Activated CD8-positive, alpha-beta memory T cell treated with anti-CD3 and anti-CD28 coated beads, Interleukin-2, amount 50 U/mL, for 1 hour (primary cell): ENCODE data around the gene ABHD16B.
"Not testable (repeated sequence)": the region's sequence is repeated elsewhere in the genome, so short reads cannot be mapped to it uniquely, and the experiment has no call there.

Source experiments
- DNase-seq: peaks from one replicate; pipeline ENCODE4 v3.0.0-alpha.2; 2020; ENCODE audit errors: extremely low read depth

The ABHD16B gene

DNA sequence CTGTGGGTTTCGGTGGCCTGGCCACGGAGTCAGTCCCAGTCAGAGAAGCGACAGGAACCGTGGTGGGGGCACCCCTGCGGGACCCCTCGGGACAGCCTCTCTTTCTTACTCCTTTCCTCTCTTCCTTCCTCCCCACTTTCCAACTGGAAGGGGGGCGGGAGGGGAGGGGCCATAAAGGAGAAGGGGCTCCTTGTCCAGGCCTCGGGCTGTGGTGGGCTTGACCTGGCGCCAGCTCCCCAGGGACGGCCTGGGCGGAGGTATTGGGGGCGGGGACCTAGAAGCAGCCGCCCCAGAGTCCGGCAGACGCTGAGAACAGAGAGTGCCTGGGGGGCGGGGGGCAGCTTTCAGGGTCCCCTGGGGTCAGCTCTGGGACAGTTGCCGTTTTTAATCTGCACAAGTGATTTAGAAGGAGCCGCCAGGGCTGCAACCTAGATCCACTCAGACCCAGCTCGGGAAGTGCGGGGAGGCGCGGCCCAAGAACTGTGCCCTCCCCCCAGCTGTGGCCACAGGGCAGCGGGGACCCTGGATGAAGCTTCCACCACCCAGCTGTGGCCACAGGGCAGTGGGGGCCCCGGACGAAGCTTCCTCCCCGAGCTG, 6.4 kb upstream of the ABHD16B start:
- DNase-seq: no peak

DNA sequence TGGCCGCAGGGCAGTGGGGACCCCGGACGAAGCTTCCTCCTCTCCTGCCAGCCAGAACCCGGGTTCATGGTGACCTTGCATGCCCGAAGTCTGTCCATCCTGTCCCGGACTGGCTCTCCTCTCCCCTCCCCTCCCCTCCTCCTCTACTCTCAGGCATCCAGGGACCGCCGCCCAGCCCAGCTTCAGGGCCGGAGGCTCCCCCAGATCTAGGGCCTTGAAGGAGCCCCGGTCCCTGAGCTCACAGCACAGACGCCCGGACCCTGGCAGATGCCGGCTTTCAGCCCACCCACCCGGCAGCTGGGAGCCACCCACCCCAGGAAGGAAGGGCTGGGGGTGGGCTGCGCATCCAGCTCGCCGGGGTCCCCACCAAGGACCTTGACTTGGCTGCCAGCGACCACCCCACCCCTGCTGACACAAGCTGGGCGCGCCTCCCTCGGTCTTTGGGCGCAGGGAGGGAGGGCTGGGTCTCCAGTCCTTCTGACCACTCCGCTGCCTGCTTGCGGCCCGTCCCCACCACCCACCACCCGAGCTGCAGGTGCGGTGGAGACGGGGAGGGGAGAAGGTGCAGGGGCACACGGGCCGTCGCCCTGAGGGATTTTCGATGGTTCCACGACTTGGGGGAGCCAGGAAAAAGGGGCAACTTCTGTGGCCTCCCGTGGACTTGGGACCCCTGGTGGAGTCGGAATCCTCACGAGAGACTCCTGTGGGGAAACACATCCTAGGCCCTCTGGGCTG, 5.8 kb upstream of the ABHD16B start:
- DNase-seq: no peak

DNA sequence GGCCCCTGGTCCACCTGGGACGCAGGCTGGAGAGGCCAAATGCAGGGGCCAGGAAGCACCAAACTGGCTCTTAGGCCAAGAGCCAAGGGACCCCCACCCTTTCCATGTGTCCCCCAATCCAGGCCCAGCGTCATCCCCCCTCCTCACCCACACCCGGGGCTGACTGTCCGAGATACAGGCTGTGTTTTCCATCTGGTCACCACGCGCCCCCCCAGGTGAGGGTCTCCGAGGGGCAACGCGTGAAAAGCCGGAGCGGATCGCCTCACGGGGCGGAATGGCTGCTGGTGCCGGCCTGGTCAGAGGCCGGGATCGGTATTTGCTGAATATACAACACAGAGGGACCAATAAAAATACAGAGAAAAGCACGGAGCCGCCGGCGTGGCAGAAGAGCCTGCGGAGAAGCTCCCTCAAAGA, 5.2 kb upstream of the ABHD16B start:
- no peak for DNase-seq

DNA sequence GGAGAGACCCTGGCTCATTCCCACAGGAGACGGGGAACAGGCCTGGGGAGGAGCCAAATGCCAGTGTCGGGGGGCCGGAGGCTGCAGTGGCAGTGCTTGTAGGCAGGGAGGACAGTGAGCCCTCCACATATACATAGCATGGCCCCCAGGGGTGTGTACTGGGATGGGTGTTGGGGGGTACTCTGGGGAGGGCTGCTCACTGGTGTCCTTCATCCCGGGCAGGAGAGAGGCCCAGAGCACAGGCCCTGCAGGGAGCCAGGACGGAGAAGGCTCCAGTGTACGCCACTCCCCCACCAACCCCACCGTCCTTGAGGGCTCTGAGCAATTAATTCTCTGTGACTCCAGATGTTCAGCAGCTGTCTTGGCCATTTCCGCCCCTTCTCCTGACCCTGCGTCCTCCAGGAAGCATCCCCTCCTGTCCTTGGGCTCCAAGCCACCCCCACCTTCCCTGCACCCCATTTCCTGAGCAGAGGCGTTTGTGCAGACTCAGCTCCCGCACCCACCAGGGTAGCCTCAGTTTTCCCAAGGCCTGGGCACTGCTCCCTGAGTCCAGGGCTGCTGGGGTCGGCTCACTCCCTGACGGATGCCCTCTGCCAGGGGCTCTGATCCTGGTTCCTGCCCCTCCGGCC, 3.4 kb upstream of the ABHD16B start:
- no peak for DNase-seq

DNA sequence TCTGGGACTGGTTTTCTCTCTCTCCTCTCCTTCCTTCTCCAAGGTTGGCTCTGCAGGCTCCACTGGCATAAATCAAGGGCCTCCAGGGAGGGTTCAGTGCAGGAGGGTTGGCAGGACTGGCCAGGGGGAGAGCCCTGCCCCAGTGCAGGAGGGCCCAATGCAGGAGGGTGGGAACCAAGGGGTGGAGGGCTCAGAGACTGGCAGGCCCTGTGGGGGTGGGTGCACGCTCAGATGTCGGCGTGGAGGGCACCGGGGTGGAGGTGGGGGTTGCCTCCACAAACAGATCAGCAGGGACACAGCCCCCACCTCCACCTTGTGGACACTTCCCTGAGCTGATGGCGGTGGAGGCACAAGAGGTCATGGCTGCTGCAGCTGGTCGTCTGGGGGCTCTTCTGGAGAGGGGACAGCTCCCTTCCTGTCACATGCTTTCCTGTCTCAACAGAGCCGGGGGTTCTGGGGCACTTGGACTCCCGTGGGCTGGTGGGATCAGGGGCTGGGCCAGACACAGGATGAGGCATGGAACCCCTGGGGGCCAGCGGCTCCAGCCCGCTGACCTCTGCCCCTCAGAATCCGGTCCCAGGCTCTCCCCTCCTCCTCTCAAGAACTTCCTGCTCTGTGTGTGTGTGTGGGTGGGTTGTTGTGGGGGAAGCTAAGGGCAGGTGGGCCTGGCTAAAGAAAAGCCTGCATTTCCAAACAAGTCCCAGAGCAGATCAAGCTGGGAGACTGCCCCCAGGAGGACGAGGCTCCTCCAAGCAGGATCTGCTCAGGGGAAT, 2.7 kb upstream of the ABHD16B start:
- DNase-seq: no peak

DNA sequence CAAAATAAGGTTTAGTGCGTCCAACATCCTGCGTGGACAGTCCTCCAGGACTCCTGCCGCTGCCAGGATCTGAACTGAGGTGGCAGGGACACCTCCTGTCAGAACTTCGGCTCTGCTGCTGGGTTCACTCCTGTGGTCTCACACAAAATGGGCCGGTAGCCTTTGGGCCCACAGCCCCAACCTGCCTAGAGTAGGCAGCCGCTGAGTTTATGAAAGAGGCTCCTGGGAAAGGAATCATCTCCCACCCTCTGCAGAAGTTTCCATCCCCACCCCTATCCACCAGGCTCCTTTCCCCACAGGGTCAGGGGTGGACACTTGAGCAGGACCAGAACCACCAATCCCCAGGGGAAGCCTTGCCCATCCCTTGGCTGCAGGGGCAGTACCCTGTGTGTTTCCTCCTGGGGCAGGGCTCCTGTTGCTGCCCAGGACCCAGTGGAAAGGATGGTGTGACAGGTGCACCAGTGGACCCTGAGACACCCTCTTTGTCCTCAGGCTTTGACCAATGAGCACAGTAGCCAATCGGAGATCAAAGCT, 2.1 kb upstream of the ABHD16B start:
- DNase-seq: no peak

DNA sequence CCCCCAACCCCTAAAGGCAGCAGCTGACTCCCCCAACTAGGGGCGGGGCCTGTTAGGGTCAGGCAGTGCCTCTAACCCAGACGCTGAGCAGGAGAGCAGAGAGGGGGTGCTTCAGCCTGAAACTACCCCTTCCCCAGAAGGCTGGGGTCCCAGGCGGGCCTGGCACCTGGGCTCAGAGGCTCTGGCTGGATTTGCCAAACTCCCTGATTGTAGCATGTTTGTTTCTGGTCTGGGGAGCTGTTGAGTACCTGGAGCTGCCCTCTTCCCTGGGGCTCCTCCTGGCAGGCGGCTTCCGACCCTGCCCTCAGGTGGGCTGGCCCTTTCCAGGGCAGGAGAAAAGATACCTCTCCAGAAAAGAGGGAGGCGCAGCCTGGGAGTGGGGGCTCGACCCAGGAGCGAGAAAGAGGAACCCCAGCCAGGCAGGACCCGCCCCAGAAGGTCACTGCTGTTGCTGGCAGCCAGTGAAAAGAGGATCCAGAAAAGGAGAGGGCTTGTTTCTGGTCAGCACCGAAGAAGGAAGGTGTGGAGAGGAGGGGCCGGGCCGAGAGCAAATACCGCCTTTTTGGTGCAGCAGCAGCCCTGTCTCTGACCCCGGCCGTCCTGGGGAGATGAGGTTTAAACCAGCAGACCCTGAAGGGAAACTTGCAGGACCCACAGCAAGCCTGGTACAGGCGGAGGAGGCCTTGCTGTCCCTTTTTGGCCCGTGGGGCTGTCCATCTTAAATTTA, 810 bp upstream of the ABHD16B start:
- no peak for DNase-seq

DNA sequence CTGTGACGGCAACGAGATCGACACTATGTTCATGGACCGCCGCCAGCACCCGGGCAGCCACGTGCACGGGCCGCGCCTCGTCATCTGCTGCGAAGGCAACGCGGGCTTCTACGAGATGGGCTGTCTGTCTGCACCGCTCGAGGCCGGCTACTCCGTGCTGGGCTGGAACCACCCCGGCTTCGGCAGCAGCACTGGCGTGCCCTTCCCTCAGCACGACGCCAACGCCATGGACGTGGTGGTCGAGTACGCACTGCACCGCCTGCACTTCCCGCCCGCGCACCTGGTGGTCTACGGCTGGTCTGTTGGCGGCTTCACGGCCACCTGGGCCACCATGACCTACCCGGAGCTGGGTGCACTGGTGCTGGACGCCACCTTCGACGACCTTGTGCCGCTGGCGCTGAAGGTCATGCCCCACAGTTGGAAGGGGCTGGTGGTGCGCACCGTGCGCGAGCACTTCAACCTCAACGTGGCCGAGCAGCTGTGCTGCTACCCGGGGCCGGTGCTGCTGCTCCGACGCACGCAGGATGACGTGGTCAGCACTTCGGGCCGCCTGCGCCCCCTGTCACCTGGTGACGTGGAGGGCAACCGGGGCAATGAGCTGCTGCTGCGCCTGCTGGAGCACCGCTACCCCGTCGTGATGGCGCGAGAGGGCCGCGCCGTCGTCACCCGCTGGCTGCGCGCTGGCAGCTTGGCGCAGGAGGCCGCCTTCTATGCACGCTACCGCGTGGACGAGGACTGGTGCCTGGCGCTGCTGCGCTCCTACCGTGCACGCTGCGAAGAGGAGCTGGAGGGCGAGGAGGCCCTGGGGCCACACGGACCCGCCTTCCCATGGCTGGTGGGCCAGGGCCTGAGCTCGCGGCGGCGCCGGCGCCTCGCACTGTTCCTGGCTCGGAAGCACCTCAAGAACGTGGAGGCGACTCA, 943 bp downstream of the ABHD16B start:
- DNase-seq: no peak

DNA sequence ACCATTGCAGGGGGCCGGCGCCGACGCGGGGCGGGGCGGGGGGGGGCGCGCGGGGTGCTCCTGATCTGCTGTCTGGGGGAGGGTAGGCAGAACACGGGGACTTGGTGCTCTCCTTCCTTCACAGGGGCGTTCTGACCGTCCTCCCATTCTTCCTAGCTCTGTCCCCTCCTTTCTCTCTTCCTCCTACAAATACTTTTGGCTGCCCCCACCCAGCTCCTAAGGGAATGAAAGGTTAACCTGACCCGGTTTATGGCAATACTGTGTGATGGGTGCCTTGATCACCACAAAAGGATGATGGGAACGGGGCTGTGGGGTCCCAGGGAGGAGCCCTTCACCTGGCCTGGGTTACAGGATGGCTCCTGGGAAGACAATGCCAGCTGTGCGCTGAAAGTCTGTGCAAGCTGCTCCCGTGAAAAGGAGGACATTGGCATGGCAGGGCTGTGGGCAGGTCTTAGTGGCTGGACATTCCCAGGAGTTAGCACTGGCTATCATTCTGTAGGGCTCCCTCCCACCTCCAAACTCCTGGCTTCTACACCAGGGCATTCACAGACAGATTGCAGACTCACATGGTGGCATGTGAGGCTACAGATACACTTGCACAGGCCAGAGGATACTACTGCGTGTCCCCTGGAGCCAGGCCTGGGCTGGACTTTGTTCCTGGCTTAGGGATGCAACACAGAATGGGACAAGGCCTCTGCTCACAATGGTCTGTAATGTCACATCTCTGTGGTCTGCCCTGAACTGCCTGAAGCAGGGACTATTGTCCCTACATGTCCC, 1.9 kb downstream of the ABHD16B start:
- no peak for DNase-seq

DNA sequence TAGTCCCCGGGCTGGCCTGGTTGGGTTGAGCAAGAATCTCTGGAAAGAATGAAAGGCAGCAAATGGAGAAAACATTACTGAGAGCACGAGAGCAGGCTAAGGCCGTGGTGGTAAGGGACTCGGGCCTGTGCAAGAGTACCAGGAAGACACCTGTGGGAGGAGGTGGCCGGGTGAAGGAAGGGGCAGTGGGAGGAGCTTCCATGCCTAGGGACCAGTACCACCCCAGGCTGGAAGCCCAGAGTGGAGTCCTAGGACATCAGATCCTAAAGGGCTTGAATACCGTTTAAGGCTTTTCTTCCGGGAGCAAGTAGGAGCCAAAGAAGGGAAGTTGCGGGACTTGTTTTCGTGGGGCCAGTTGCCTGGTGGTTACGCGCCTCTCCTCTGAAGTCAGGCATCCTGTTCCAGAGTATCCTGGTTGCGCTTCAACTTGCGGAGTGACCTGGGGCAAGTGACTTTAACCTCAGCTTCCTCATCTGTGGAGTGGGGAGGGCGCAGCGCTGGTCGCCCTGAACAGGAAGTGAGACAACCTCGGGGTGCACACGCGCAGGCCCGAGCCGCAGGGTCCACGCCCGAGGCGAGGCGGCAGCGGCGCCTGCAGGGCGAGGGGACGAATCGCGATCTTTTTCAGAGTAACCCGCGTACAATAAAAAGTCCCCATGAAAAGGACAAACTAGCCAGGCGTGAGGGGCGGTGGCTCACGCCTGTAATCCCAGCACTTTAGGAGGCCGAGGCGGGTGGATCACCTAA, 2.7 kb downstream of the ABHD16B start:
- peak; percentile 42 for DNase-seq

DNA sequence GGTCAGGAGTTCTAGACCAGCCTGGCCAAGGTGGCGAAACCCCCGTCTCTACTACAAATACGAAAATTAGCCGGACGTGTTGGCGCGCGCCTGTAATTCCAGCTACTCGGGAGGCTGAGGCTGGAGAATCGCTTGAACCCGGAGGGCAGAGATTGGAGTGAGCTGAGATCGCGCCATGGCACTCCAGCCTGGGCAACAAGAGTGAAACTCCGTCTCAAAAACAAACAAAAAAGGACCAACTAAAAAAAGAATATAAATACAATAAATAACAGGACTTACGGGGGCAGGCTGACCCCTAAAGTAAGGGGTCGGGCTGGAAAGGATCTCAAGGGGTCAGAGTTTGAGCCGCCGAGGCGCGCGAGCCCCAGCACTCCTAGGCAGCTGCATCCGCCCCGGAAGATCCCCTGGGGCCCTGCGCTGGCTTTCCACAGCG, 3.3 kb downstream of the ABHD16B start:
- DNase-seq: no peak

DNA sequence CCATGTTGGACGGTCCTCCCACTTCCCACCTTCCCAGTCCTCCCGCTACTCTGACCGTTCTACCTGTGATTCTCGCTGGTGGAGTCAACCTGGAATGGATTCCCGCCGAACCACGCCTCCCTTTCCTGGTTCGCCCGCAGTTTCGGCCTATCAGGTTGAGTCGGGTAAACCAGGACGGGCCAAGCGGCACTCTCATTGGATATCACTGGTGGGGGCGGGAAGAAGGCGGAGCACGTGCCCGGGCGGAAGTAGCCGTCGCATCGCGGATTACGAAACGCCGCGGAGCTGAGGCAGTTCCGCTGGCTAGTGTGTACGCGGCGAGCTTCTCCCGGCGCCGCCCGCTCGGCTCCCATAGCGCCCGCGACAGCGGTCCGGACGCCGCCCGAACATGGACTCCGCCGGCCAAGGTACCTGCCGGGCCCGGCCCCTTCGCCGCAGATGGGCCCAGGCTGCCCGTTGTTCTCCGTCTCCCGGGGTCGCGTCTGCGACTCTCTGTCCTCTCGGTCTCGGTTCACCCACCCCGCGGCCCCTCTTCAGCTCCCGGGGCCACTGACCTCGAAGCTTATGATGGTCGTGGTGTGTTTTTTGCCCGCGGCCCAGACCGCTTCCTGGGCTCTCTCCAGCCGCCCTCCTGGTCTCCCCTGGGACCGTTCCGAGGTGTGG, 3.8 kb downstream of the ABHD16B start, which contains the start of gene TPD52L2:
Gene TPD52L2, plus strand, starts transcription at position 293 of the 663 bp plus-strand sequence. Its CDS starts 96 bp downstream, at position 389.
- DNase-seq: peak; percentile 95

DNA sequence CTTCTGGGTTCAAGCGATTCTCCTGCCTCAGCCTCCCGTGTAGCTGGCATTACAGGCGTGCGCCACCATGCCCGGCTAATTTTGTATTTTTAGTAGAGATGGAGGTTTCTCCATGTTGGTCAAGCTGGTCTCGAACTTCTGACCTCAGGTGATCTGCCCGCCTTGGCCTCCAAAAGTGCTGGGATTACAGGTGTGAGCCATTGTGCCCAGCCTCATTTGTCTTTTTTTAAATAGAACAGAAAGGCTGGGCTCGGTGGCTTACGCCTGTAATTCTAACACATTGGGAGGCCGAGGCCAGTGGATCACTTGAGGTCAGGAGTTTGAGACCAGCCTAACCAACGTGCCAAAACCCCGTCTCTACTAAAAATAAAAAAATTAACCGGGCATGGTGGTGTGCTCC, 5.7 kb downstream of the ABHD16B start:
- not testable (repeated sequence) for DNase-seq

DNA sequence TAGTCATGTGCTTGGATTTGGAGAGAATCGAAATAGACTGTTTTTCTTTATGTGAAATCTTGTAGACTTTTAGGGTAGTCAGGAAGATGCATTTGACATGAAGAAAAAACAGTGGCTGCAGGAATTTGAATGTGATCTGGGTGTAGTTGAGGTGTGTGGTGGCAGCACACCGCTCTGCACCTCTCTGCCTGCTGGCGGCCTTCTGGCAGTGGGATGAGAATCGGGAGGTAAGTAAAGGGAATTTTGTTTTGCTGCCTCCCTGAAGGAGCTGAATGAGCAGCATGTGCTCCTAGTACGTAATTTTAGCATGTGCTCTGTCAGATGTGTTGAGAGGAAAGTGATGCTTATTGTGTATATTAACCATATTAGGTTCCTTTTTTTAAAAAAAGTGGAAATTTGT, 7.0 kb downstream of the ABHD16B start:
- no peak for DNase-seq

DNA sequence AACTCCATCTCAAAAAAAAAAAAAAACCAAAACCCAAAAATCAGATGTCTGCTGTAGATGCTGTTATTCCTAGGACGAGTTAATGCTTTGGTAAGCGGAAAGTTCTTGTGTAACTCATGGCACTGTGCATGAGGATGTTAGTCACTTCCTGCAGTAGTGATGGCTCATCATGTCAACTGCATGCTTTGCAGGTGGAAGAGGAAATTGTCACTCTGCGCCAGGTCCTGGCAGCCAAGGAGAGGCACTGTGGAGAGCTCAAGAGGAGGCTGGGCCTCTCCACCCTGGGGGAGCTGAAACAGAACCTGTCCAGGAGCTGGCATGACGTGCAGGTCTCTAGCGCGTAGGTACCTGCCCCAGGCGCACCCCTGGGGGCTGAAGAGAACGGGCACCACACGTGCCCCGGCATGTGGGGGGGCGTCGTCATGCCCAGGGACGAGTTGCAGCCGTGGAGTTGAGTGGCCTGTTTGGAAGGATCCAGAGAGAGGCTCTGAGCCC, 12.2 kb downstream of the ABHD16B start:
- DNase-seq: no peak

DNA sequence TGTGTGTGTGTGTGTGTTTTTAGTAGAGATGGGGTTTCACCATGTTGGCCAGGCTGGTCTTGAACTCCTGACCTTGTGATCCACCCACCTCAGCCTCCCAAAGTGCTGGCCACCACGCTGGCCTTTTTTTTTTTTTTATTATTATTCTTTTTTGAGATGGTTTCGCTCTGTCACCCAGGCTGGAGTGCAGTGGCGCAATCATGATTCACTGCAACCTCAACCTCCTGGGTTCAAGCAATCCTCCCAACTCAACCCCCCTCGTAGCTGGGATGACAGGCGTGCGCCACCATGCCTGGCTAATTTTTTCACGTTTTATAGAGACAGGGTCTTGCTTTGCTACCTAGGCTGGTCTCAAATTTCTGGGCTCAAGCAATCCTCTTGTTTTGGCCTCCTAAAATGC, 12.9 kb downstream of the ABHD16B start:
- not testable (repeated sequence) for DNase-seq

DNA sequence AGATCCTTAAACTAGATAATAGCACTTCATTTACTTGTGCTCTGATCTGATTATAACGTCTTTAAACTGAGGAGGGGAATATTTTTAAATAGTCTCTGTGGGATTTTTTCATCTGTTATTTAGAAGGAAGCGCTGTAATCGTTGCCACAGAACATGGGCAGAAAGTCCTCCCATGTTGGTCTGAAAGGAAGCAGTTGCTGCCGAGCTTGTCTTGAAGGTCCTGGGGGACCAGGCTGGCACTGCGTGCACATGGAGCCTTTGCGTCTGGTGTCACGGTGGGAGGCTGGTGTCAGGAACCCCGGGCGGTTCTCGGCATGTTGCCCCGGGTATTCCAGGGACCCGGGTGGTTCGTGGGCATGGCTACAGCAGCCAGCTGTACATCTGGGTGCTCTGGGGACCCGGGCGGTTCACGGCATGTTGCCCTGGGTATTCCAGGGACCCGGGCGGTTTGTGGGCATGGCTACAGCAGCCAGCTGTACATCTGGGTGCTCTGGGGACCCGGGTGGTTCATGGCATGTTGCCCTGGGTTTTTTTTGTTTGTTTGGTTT, 15.3 kb downstream of the ABHD16B start:
- DNase-seq: no peak
